Measurements from ENCODE around the gene EXOC4.

DNA sequence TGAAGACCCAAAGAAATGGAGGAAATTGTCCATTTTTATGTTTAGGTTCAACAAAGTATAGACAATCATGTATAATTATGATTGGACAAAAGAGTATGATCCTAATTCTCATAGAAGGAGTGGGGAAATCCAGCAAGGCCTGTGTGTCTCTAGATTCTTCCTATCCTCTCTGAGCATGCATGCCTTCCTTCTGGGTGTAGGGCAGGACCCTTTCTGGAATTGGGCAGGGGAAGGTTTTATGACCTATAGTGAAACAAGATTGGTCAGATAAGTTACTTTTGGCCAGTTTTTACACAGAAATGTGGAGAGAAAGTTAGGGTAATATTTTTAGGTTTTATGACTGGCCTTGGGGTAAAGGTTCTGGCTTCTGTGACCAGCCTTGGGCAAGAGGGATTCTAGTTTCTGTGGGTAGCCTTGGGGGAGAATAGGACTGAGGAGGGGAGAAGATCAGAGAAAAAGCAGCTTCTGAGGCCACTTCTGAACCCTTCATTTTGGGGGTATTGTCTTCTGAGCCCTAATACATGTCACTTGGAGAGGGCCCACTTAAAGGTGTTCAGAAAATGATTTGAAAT, 289.4 kb downstream of the EXOC4 start:
- TF ChIP-seq, protein P1, sequence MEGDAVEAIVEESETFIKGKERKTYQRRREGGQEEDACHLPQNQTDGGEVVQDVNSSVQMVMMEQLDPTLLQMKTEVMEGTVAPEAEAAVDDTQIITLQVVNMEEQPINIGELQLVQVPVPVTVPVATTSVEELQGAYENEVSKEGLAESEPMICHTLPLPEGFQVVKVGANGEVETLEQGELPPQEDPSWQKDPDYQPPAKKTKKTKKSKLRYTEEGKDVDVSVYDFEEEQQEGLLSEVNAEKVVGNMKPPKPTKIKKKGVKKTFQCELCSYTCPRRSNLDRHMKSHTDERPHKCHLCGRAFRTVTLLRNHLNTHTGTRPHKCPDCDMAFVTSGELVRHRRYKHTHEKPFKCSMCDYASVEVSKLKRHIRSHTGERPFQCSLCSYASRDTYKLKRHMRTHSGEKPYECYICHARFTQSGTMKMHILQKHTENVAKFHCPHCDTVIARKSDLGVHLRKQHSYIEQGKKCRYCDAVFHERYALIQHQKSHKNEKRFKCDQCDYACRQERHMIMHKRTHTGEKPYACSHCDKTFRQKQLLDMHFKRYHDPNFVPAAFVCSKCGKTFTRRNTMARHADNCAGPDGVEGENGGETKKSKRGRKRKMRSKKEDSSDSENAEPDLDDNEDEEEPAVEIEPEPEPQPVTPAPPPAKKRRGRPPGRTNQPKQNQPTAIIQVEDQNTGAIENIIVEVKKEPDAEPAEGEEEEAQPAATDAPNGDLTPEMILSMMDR (IDR thresholded peaks at IDR 0.05) = no peak
- TF ChIP-seq POLR2A (IDR thresholded peaks at IDR 0.05) = no peak

All from lower leg skin (tissue), 3 donors.